ENCODE measurements around the gene RHOH.

DNA sequence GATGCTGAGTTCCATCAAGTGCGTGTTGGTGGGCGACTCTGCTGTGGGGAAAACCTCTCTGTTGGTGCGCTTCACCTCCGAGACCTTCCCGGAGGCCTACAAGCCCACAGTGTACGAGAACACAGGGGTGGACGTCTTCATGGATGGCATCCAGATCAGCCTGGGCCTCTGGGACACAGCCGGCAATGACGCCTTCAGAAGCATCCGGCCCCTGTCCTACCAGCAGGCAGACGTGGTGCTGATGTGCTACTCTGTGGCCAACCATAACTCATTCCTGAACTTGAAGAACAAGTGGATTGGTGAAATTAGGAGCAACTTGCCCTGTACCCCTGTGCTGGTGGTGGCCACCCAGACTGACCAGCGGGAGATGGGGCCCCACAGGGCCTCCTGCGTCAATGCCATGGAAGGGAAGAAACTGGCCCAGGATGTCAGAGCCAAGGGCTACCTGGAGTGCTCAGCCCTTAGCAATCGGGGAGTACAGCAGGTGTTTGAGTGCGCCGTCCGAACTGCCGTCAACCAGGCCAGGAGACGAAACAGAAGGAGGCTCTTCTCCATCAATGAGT is 46.6 kb downstream of the RHOH start:
- TF ChIP-seq, protein P1, sequence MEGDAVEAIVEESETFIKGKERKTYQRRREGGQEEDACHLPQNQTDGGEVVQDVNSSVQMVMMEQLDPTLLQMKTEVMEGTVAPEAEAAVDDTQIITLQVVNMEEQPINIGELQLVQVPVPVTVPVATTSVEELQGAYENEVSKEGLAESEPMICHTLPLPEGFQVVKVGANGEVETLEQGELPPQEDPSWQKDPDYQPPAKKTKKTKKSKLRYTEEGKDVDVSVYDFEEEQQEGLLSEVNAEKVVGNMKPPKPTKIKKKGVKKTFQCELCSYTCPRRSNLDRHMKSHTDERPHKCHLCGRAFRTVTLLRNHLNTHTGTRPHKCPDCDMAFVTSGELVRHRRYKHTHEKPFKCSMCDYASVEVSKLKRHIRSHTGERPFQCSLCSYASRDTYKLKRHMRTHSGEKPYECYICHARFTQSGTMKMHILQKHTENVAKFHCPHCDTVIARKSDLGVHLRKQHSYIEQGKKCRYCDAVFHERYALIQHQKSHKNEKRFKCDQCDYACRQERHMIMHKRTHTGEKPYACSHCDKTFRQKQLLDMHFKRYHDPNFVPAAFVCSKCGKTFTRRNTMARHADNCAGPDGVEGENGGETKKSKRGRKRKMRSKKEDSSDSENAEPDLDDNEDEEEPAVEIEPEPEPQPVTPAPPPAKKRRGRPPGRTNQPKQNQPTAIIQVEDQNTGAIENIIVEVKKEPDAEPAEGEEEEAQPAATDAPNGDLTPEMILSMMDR (IDR thresholded peaks at IDR 0.05 in 8 of 11, conservative IDR thresholded peaks at IDR 0.05 in 3 of 11): no peak
- TF ChIP-seq POLR2A (IDR thresholded peaks at IDR 0.05): no peak

Measured in spleen (tissue), 7 donors.